GM23338 (cell line): ENCODE results near the gene ADAMTS15. TPM values are rescaled to one million over a fixed set of nuclear protein-coding genes. Genes with fewer than 3 reads are reported as not detected.

Experiments used
- ATAC-seq: fragments of 200-7000 bp; cut with Tn5 transposase; 3 replicates; pipeline ENCODE4 v1.9.1; 2020
- DNase-seq: peaks from one replicate; pipeline ENCODE4 v3.0.0-alpha.2; 2015; ENCODE audit warnings: low spot score
- H2AFZ ChIP-seq: fragments of 200-600 bp; sonication (generic); 2 replicates; pipeline ENCODE4 v1.8.0; 2016; ENCODE audit warnings: antibody characterized with exemption, mild to moderate bottlenecking, moderate library complexity
- H3F3A ChIP-seq: fragments of 200-600 bp; sonication (generic); replicated peaks from 2 replicates; pipeline ENCODE4 v1.8.0; 2017; ENCODE audit warnings: antibody characterized with exemption, mixed run types, low read depth
- H3K27ac ChIP-seq: fragments of 200-600 bp; sonication (generic); 2 replicates; pipeline ENCODE4 v1.6.1; 2016; ENCODE audit warnings: low read depth
- H3K27me3 ChIP-seq: fragments of 200-600 bp; sonication (generic); 2 replicates; pipeline ENCODE4 v1.8.0; 2016; ENCODE audit warnings: mild to moderate bottlenecking, mixed run types, moderate library complexity; ENCODE audit not compliant: insufficient read depth
- H3K36me3 ChIP-seq: fragments of 200-600 bp; sonication (generic); 2 replicates; pipeline ENCODE4 v1.8.0; 2016; ENCODE audit warnings: mild to moderate bottlenecking; ENCODE audit not compliant: insufficient read depth
- H3K4me1 ChIP-seq: fragments of 200-600 bp; sonication (generic); 2 replicates; pipeline ENCODE4 v1.8.0; 2016; ENCODE audit warnings: mild to moderate bottlenecking, moderate library complexity; ENCODE audit not compliant: insufficient read depth
- H3K4me2 ChIP-seq: fragments of 200-600 bp; sonication (generic); 2 replicates; pipeline ENCODE4 v1.7.1; 2017; ENCODE audit warnings: mixed run types
- H3K4me3 ChIP-seq: fragments of 200-600 bp; sonication (generic); 2 replicates; pipeline ENCODE4 v1.6.1; 2016; ENCODE audit warnings: mixed run types
- H3K79me2 ChIP-seq: fragments of 200-600 bp; sonication (generic); replicated peaks from 2 replicates; pipeline ENCODE4 v1.8.0; 2017; ENCODE audit warnings: mild to moderate bottlenecking; ENCODE audit not compliant: insufficient read depth
- H3K9me2 ChIP-seq: fragments of 200-600 bp; sonication (generic); 2 replicates; pipeline ENCODE4 v1.8.0; 2017; ENCODE audit not compliant: insufficient read depth
- H4K20me1 ChIP-seq: fragments of 200-600 bp; sonication (generic); replicated peaks from 2 replicates; pipeline ENCODE4 v1.8.0; 2017; ENCODE audit warnings: mild to moderate bottlenecking; ENCODE audit not compliant: insufficient read depth
- H3K27ac Mint-ChIP-seq: 2 replicates; pipeline ENCODE4 v1.8.0; 2020; ENCODE audit warnings: inconsistent platforms, mild to moderate bottlenecking, moderate library complexity, mixed read lengths
- H3K27me3 Mint-ChIP-seq: 3 replicates; pipeline ENCODE4 v1.8.0; 2022; ENCODE audit warnings: low read depth, mild to moderate bottlenecking, moderate library complexity, mixed read lengths, inconsistent platforms; ENCODE audit not compliant: insufficient read depth, poor library complexity
- H3K36me3 Mint-ChIP-seq: 3 replicates; pipeline ENCODE4 v1.8.0; 2021; ENCODE audit warnings: low read depth, mild to moderate bottlenecking, inconsistent platforms, moderate library complexity, mixed read lengths
- H3K4me1 Mint-ChIP-seq: 3 replicates; pipeline ENCODE4 v1.8.0; 2020; ENCODE audit warnings: mild to moderate bottlenecking, inconsistent platforms, mixed read lengths
- H3K4me3 Mint-ChIP-seq: 3 replicates; pipeline ENCODE4 v1.8.0; 2021; ENCODE audit warnings: moderate library complexity, mild to moderate bottlenecking, inconsistent platforms, mixed read lengths
- H3K9me3 Mint-ChIP-seq: 3 replicates; pipeline ENCODE4 v1.8.0; 2020; ENCODE audit warnings: moderate library complexity, mild to moderate bottlenecking, inconsistent platforms, mixed read lengths
- EZH2phosphoT487 ChIP-seq: fragments of 200-600 bp; sonication (generic); IDR thresholded peaks from one replicate; pipeline ENCODE4 v1.8.1; 2018; ENCODE audit warnings: antibody characterized with exemption; ENCODE audit not compliant: unreplicated experiment
- JUNB ChIP-seq: IDR thresholded peaks from one replicate; pipeline ENCODE4 v1.6.1; 2016; ENCODE audit warnings: antibody characterized with exemption; ENCODE audit not compliant: unreplicated experiment
- POLR2AphosphoS5 ChIP-seq: IDR thresholded peaks from 2 replicates; pipeline ENCODE4 v1.6.1; 2016; ENCODE audit warnings: antibody characterized with exemption, low read depth
- STAT1 ChIP-seq: IDR thresholded peaks from one replicate; pipeline ENCODE4 v1.6.1; 2016; ENCODE audit warnings: antibody characterized with exemption; ENCODE audit not compliant: unreplicated experiment
- polyA plus RNA-seq: library from polyadenylated mRNA; unstranded; fragments of >200 nt; fragmentation: Nextera tagmentation; extraction: Ambion mirVana; gene quantifications from 2 replicates; pipeline ENCODE4 v1.2.1, GENCODE V29; 2016
- total RNA-seq: library from RNA; depleted of rRNA; stranded (reverse); fragments of >200 nt; shearing (Covaris generic); gene quantifications from 2 replicates; pipeline ENCODE4 v1.2.3, GENCODE V29; 2014
- TF ChIP-seq, protein P1 (sequence below), 2 experiments: fragments of 200-600 bp in 1 of 2; sonication (generic) in 1 of 2; conservative IDR thresholded peaks; 2 replicates each; pipeline versions ENCODE4 v1.5.1 to v1.6.1; 2016 to 2017; ENCODE audit warnings: antibody characterized with exemption in 2 of 2, low read depth in 2 of 2, mild to moderate bottlenecking in 2 of 2, moderate library complexity in 1 of 2

The ADAMTS15 gene
- total and polyA plus RNA-seq, 2 experiments from 2014 or later: 0.42 to 5.6 TPM

DNA sequence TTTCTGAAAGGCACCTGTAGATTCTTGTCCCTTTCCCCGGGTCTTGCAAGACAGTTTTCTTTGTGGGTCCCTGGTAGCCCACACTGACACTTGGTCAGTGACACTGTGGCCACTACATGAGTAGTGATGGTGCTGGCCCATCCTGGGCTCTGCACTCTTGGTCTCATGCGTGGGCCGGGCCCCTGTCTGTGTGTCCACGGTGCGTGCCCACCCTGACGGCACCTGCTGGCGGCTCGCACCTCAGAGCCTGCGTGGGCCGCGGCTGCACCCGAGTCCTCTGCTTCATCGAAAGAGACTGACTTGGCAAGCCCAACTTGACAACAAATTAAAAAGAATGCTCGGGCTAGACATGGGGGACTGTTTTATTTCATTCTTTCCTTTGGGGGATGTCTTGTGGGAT, 37.5 kb downstream of the ADAMTS15 start:
- Histone ChIP-seq H3K4me2 (no peak overlapping the region), H3K27me3 (no peaks in the 10 kb centered on the region), H3K27ac (no peak overlapping the region), H2AFZ (no peak overlapping the region), H3K9me2 (no peaks in the 10 kb centered on the region), H3F3A (no peaks in the 10 kb centered on the region), H3K4me1 (no peaks in the 10 kb centered on the region), H3K79me2 (no peaks in the 10 kb centered on the region), H3K4me3 (no peak overlapping the region), H3K36me3 (no peaks in the 10 kb centered on the region), H4K20me1 (no peaks in the 10 kb centered on the region)
- ATAC-seq: no peak
- no peak for DNase-seq
- no peaks in the 10 kb centered on the region for H3K4me1 Mint-ChIP-seq
- no peak overlapping the region for H3K4me3 Mint-ChIP-seq
- no peaks in the 10 kb centered on the region for H3K36me3 Mint-ChIP-seq
- H3K27me3 Mint-ChIP-seq: peaks cover 4% of the 10 kb centered on the region
- H3K9me3 Mint-ChIP-seq: peaks cover 4% of the 10 kb centered on the region; the same call in 1 of the 3 replicates
- TF ChIP-seq STAT1 (no peak), EZH2phosphoT487 (no peak), POLR2AphosphoS5 (no peak)
- TF ChIP-seq, protein P1, sequence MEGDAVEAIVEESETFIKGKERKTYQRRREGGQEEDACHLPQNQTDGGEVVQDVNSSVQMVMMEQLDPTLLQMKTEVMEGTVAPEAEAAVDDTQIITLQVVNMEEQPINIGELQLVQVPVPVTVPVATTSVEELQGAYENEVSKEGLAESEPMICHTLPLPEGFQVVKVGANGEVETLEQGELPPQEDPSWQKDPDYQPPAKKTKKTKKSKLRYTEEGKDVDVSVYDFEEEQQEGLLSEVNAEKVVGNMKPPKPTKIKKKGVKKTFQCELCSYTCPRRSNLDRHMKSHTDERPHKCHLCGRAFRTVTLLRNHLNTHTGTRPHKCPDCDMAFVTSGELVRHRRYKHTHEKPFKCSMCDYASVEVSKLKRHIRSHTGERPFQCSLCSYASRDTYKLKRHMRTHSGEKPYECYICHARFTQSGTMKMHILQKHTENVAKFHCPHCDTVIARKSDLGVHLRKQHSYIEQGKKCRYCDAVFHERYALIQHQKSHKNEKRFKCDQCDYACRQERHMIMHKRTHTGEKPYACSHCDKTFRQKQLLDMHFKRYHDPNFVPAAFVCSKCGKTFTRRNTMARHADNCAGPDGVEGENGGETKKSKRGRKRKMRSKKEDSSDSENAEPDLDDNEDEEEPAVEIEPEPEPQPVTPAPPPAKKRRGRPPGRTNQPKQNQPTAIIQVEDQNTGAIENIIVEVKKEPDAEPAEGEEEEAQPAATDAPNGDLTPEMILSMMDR (conservative IDR thresholded peaks at IDR 0.05; ENCODE audit: low read depth in 2 of 2): no peak
- no peak overlapping the region for H3K27ac Mint-ChIP-seq

DNA sequence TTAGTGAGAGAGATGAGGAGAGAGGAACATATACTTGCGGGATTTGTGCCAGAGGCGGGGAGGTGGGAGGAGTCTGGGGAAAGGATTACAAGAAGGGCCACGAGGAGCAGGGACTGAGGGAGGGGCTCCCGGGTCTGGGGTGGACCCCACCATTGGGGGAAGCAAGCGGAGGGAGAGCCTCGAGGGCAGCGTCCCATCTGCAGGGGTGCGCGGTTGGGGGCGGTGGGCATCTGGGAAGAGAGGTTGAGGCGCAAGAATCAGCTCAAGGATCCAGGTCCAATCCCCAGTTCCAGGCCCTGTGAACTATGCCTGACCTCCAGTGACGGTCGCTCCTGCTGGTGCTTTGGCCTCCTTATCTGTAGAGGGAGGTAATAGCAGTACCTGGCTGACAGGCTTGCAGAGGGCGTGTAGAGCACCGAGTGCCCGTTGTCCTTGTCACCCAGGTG, 38.0 kb downstream of the ADAMTS15 start:
- Histone ChIP-seq H3K4me3 (no peak overlapping the region), H2AFZ (no peak overlapping the region), H4K20me1 (no peaks in the 10 kb centered on the region), H3K79me2 (no peaks in the 10 kb centered on the region), H3K4me2 (no peak overlapping the region), H3K9me2 (no peaks in the 10 kb centered on the region), H3K27ac (no peak overlapping the region), H3F3A (no peaks in the 10 kb centered on the region), H3K36me3 (no peaks in the 10 kb centered on the region), H3K27me3 (no peaks in the 10 kb centered on the region), H3K4me1 (no peaks in the 10 kb centered on the region)
- H3K4me1 Mint-ChIP-seq: no peaks in the 10 kb centered on the region
- ATAC-seq (peak; percentile 46; the same call in 2 of the 3 replicates), DNase-seq (no peak)
- peaks cover 4% of the 10 kb centered on the region for H3K27me3 Mint-ChIP-seq
- H3K36me3 Mint-ChIP-seq: no peaks in the 10 kb centered on the region
- H3K27ac Mint-ChIP-seq: no peak overlapping the region
- no peak overlapping the region for H3K4me3 Mint-ChIP-seq
- TF ChIP-seq JUNB: no peak
- TF ChIP-seq, protein P1 (conservative IDR thresholded peaks at IDR 0.05; ENCODE audit: low read depth in 2 of 2): 0 out of 4 replicates have a peak, but pooled peaks of 1 of the 2 experiments have one; percentile 6
- peaks cover 4% of the 10 kb centered on the region; the same call in 1 of the 3 replicates for H3K9me3 Mint-ChIP-seq
